Measurements from ENCODE around the gene RAP1GAP2. TPM values are rescaled to one million over a fixed set of nuclear protein-coding genes. Genes with fewer than 3 reads are reported as not detected.

Gene RAP1GAP2
- total RNA-seq, 3 donors from 2014 or later (not counting 1 experiment from before 2014, with no cell fraction given), result 274 to 418 (median 390) TPM

- no peaks in the 10 kb centered on the region for H3K27me3 ChIP-seq (ENCODE audit: control insufficient read depth, insufficient read depth, low read length)
- Mint-ChIP-seq H3K27ac (peak overlapping the region; percentile 82 to 88), H3K4me1 (peaks cover 65 to 69% of the 10 kb centered on the region in 2 donors), H3K36me3 (peaks cover 8% of the 10 kb centered on the region), H3K27me3 (ENCODE audit: low read depth in 2 of 2) (no peaks in the 10 kb centered on the region), H3K9me3 (no peaks in the 10 kb centered on the region), H3K4me3 (peak overlapping the region; percentile 72)
- peaks cover 19% of the 10 kb centered on the region for H3K36me3 ChIP-seq (ENCODE audit: control insufficient read depth, insufficient read depth, low read length)
- no peaks in the 10 kb centered on the region for H3K9me3 ChIP-seq (ENCODE audit: control insufficient read depth, insufficient read depth, low read length)
- no peak for DNase-seq
- TF ChIP-seq, protein P1, sequence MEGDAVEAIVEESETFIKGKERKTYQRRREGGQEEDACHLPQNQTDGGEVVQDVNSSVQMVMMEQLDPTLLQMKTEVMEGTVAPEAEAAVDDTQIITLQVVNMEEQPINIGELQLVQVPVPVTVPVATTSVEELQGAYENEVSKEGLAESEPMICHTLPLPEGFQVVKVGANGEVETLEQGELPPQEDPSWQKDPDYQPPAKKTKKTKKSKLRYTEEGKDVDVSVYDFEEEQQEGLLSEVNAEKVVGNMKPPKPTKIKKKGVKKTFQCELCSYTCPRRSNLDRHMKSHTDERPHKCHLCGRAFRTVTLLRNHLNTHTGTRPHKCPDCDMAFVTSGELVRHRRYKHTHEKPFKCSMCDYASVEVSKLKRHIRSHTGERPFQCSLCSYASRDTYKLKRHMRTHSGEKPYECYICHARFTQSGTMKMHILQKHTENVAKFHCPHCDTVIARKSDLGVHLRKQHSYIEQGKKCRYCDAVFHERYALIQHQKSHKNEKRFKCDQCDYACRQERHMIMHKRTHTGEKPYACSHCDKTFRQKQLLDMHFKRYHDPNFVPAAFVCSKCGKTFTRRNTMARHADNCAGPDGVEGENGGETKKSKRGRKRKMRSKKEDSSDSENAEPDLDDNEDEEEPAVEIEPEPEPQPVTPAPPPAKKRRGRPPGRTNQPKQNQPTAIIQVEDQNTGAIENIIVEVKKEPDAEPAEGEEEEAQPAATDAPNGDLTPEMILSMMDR (IDR thresholded peaks at IDR 0.05), result no peak
- no peak for ATAC-seq
- H3K4me3 ChIP-seq (ENCODE audit: low read length), result no peak overlapping the region
- WGBS (ENCODE audit: insufficient coverage), result 70% methylated on average over 14 of the region's 15 CpGs
- H3K27ac ChIP-seq (ENCODE audit: low read length), result no peak overlapping the region
- intact Hi-C loops (cut with micrococcal nuclease), result loop anchor here (5.0 kb wide), 2 partner anchors 33 to 117 kb away; no protein-coding TSS in a partner anchor
- H3K4me1 ChIP-seq (ENCODE audit: control insufficient read depth, insufficient read depth, low read length), result peaks cover 81% of the 10 kb centered on the region
Measured at GRCh38 chr17:2825253-2825970, 29.2 kb downstream of the RAP1GAP2 start.

DNA sequence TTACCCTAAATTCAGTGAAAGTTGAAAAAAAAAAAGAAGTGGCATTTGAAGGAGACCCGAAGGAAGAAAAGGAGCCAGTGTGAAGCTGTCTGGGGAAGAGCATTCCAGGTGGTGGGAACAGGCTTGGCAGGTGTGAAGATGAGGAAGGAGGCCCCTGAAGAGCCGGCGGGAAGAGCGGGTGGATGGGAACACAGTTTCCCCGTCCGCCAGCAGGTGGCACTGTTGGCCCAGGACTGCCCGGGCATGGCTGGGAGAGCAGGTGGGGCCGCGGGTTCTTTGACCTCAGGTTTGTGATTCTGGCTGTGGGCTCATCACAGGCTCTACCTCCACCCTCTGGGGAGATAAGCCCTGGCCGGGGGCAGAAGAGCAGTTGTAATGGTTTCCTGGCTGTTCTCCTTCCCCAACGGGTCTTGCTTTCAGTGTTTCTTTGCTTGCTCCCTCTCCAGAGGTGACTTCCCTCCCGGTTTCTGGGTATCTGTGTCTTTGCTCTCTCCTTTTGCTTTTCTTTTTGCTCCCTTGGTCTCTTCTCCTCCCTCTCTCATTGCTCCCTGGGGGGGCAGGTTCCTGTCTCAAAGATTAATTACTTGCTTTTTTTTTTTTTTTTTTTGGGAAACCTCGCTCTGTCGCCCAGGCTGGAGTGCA, 32.3 kb downstream of the RAP1GAP2 start:
- DNase-seq (peak; percentile 85 to 86), ATAC-seq (peak; percentile 93 to 97 (median 94))
- H3K4me1 Mint-ChIP-seq, result peaks cover 42 to 49% of the 10 kb centered on the region in 2 donors
- H3K36me3 ChIP-seq (ENCODE audit: control insufficient read depth, insufficient read depth, low read length), result peaks cover 6% of the 10 kb centered on the region
- peak overlapping the region; percentile 80 for H3K4me3 Mint-ChIP-seq
- no peaks in the 10 kb centered on the region for H3K27me3 ChIP-seq (ENCODE audit: control insufficient read depth, insufficient read depth, low read length)
- H3K27me3 Mint-ChIP-seq (ENCODE audit: low read depth in 2 of 2), result no peaks in the 10 kb centered on the region
- intact Hi-C loops (cut with micrococcal nuclease), result loop anchor here (1.0 to 5.0 kb wide), 4 partner anchors 14 to 185 kb away; no protein-coding TSS in a partner anchor
- no peaks in the 10 kb centered on the region for H3K9me3 ChIP-seq (ENCODE audit: control insufficient read depth, insufficient read depth, low read length)
- H3K36me3 Mint-ChIP-seq, result peaks cover 8% of the 10 kb centered on the region
- no peaks in the 10 kb centered on the region for H3K9me3 Mint-ChIP-seq
- H3K27ac ChIP-seq (ENCODE audit: low read length), result no peak overlapping the region
- WGBS (ENCODE audit: insufficient coverage), result 16% methylated on average over 14 of the region's 14 CpGs
- H3K4me1 ChIP-seq (ENCODE audit: control insufficient read depth, insufficient read depth, low read length), result peaks cover 57% of the 10 kb centered on the region
- TF ChIP-seq, protein P1 (IDR thresholded peaks at IDR 0.05), result peak; percentile 93
- peak overlapping the region; percentile 68 to 86 for H3K27ac Mint-ChIP-seq
- H3K4me3 ChIP-seq (ENCODE audit: low read length), result no peak overlapping the region

- ATAC-seq (no peak), DNase-seq (no peak)
- no peaks in the 10 kb centered on the region for H3K27me3 Mint-ChIP-seq (ENCODE audit: low read depth in 2 of 2)
- H3K36me3 Mint-ChIP-seq, result peaks cover 2% of the 10 kb centered on the region
- no peak overlapping the region for H3K4me3 Mint-ChIP-seq
- H3K27ac Mint-ChIP-seq, result peak overlapping the region; percentile 64 to 78
- Histone ChIP-seq H3K36me3 (ENCODE audit: control insufficient read depth, insufficient read depth, low read length) (peaks cover 4% of the 10 kb centered on the region), H3K27ac (ENCODE audit: low read length) (no peak overlapping the region), H3K27me3 (ENCODE audit: control insufficient read depth, insufficient read depth, low read length) (no peaks in the 10 kb centered on the region), H3K4me3 (ENCODE audit: low read length) (no peak overlapping the region), H3K4me1 (ENCODE audit: control insufficient read depth, insufficient read depth, low read length) (peaks cover 49% of the 10 kb centered on the region), H3K9me3 (ENCODE audit: control insufficient read depth, insufficient read depth, low read length) (no peaks in the 10 kb centered on the region)
- TF ChIP-seq, protein P1 (IDR thresholded peaks at IDR 0.05), result no peak
- H3K9me3 Mint-ChIP-seq, result no peaks in the 10 kb centered on the region
- WGBS (ENCODE audit: insufficient coverage), result no CpG with 5 or more reads among the region's 2 CpGs
- peaks cover 33 to 49% of the 10 kb centered on the region in 2 donors for H3K4me1 Mint-ChIP-seq
- intact Hi-C loops (cut with micrococcal nuclease), result no loop called here
Measured at GRCh38 chr17:2830678-2831077, 34.4 kb downstream of the RAP1GAP2 start.

All from natural killer cell (primary cell).